ENCODE data around the gene LYAR.

The LYAR gene, protein sequence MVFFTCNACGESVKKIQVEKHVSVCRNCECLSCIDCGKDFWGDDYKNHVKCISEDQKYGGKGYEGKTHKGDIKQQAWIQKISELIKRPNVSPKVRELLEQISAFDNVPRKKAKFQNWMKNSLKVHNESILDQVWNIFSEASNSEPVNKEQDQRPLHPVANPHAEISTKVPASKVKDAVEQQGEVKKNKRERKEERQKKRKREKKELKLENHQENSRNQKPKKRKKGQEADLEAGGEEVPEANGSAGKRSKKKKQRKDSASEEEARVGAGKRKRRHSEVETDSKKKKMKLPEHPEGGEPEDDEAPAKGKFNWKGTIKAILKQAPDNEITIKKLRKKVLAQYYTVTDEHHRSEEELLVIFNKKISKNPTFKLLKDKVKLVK

DNA sequence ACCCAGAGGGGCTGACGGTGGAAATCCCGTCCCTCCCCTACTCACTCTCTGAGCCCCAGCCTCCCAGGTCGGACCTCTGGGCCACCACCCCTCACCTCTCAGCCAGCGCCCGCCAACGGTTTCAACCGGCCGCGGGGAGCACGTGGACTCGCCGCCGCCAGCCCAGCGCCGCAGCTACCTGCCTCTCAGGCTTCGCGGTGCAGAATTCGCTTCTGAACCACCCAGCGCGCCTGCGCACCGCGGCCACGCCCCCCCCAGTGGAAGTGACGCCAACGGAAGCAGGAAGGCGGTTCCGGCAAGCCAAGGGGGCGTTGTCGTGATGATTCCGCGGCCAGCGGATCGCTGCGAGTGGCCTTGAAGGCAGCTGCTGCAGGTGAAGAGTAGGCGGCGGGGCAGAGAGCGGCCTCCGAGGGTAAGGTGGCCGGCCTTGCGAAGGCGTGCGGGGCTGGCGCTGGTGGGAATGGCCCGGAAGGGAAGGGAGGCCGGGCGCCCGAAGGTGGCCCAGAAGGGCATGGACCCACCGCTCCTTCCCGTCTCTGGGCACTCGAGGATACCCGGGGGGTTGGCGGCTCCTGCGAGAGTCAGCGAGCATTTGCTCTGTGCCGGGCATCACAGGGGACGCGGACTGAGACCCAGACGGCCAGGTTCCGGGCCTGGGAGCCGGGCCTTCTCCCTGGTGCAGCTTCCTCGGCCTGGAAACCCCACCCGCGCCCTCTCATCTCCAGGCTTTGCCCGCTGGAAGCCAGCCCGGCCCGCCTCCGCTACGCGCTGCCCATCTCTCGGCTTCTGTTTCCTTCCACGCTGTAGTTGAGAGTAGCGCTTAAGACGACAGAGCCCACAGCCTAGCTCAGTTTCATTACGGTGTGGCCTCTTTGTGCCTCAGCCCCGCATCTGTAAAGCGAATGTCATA lies at the start of gene LYAR, which contains the start of gene ZBTB49:
TSS of gene LYAR (minus strand) at position 214 of the 910 bp plus-strand sequence. CDS start 6,412 bp downstream, outside the sequence.
TSS of gene ZBTB49 (plus strand) at position 311 of the 910 bp plus-strand sequence. CDS start 9,695 bp downstream, outside the sequence.
- peak; percentile 93 to 97 for DNase-seq (ENCODE audit: low read depth in 2 of 2, low spot score in 1 of 2)

DNA sequence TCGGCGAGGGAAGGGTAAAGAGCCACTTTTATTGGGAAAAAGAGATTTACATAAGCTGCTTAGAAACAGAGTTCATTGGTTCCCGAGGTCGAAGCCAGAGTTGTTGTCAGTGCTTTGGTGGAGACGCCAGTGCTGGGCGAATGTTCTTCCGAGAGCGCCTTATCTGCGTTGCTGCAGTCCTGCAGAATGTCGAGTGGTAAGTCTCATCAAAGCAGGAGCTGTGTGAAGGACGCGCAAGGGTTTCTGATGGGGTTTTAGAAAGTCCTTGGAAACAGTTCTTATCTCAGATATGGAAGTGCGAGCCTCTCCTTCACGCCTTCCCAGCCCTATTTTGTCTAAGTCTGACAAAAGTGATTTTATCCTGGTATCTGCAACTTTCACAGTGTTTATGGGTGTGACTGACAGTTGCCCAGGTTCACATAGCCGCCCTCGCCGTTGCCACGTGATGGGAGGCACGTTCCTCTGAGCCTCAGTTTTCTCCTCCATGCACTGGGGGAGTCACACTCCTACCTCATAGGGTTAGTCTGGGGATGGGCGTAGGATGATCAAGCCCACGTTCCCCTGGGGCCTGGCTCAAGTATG lies 49.6 kb upstream of the LYAR start:
- no peak for DNase-seq (ENCODE audit: low read depth in 2 of 2, low spot score in 1 of 2)

DNA sequence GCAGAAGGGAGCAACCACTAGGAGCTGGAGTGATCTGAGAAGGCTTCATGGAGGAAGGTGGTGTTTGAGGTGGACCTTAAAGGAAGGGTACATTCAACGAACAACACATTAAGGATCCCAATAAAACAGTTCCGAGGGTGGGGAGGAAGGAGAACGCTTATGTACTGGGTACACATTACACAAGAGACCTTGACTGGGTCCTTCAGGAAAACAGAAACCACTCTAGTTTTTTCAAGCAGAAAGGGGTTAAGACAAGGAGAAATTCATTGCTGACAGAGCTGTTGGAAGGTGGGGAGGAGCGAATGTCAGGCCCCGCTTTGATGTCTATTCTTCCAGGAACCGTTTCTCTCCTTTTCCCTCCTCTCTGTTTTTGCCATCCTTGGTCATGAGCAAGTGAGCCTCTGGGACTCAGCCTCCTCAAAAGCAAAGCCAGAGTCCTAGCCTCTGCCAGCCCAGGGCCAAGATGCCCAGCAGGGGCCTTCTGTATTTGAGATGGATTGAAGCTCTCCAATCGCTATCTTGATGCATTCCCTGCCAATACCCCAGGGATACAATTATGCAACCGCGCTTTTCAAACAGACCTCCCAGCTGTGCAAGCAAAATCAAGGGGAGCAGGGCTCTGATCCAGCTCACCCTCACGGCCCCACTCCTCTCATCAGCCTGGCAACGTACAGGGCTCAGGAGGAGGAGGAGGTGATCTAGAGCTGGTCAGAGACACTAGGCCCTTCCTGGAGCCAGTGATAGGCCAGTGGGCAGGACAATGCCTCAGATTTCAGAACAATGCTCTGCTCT lies 48.5 kb upstream of the LYAR start:
- DNase-seq (ENCODE audit: low read depth in 2 of 2, low spot score in 1 of 2): no peak

DNA sequence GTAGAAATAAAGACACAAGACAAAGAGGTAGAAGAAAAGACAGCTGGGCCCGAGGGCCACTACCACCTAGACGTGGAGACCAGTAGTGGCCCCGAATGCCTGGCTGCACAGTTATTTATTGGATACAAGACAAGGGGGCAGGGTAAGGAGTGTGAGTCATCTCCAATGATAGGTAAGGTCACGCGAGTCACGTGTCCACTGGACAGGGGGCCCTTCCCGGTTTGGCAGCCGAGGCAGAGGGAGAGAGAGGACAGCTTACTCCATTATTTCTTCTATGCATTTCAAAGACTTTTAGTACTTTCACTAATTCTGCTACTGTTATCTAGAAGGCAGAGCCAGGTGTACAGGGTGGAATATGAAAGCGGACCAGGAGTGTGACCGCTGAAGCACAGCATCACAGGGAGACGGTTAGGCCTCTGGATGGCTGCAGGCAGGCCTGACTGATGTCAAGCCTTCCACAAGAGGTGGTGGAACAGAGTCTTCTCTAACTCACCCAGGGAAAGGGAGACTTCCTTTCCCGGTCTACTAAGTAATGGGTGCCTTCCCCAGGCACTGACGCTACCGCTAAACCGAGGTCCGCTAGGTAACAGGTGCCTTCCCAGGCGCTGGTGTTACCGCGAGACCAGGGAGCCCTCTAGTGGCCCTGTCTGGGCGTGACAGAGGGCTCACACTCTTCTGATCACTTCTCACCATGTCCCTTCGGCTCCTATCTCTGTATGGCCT lies 45.0 kb upstream of the LYAR start:
- DNase-seq (ENCODE audit: low read depth in 2 of 2, low spot score in 1 of 2): peak; percentile 41 to 46

DNA sequence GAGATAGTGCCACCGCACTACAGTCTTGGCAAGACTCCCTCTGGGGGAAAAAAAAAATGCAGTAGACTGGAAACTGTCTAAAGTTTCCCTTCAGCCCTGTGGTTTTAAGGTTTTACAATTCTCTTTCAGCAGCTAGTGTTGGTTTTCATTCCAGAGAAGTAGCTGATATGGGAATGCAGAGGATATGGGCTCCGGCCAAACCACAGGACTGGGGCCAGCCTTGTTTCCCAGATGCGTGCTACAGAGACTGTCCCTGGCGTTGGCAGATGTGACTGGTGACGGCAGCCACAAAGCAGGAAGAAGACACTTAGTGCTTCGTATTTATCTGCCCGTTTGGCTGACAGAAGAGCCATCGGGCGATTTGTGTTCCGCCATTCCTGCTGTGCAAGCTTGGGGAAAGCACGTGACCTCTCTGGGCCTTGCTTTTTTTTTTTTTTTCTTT lies 43.3 kb upstream of the LYAR start:
- DNase-seq (ENCODE audit: low read depth in 2 of 2, low spot score in 1 of 2): no peak

DNA sequence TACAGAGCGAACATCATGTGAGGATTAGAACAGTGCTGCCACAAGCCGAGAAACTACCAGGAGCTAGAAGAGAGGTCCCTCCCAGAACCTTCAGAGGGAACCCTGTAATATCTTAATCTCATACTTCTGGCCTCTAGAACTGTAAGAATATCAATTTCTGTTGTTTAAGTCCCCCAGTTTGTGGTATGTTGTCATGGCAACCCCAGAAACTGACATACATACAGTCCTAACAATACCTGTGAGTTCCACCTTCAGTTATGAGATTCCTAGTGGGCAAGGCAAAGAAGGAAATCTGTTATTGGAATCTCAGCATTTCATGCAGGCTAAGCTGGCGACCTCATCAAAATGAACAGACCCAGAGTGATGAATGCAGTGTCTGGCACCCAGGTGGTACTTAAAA lies 42.6 kb upstream of the LYAR start:
- DNase-seq (ENCODE audit: low read depth in 2 of 2, low spot score in 1 of 2): no peak

DNA sequence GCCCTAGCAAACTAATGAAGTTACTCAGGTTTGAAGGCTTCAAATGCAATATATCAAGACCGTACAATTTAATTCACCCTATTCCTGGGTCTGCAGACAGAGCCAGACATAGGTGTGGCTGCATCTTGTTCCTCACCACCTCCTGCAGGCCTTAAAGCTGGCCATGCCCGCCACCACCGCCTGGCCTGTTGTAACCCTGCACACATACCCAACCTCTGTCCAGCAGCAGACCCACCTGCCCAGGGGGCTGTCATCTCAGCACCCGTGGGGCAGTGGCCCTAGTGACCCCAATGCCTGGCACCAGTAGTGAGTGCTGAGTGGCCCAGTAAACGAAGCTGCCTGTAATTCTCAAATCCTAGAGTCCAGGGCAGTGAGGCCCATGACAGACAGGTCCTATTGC lies 40.8 kb upstream of the LYAR start:
- DNase-seq (ENCODE audit: low read depth in 2 of 2, low spot score in 1 of 2): no peak

DNA sequence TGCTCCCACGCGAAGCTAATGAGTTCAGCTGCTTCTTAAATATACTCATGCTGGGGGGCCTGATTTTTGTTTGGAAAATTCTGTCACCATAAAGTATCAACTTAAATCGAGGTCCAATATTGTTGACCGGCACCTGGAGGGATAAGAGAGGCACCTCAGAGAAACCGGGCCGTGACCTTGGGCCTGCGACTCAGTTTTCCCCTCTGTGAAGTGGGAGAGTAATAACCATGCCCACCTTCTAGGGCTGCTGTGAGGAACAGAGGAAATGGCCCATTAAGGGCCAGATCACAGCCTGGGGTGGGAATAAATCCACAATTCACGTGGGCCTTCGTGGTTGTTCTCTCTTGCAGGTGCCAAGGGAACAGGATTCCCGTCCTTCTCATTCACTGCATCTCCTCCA lies 39.5 kb upstream of the LYAR start:
- no peak for DNase-seq (ENCODE audit: low read depth in 2 of 2, low spot score in 1 of 2)

DNA sequence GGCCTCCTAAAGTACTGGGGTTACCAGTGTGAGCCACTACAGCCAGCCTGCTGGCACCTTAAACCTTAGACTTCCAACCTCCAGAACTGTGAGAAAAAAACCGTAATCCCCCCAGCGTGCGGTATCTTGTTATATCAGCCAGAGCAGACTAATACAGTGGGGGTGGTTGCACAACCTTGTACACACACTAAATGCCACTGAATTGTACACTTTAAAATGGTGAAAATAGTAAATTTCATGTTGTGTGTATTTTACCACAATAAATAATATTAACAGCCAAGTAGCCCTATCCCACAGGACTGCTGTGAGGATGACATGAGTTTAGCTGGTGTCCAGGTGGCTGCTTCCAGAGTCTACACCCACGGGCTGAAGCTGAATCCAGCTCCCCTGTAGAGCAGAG lies 38.9 kb upstream of the LYAR start:
- DNase-seq (ENCODE audit: low read depth in 2 of 2, low spot score in 1 of 2): no peak

DNA sequence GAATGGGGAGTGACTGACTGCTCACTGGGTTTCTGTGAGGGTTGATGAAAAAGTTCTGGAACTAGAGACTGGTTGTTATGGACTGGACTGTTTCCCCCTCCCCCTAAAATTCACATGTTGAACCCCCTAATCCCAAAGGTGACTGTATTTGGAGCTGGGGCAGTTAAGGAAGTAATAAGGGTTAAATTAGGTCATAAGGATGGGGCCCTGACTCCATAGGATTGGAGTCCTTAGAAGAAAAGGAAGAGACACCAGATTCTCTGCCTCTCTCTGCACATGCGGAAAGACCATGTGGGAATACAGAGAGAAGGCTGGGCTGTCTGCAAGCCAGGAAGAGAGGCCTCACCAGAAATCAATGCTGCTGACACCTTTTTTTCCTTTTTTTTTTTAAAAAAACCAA lies 38.3 kb upstream of the LYAR start:
- DNase-seq (ENCODE audit: low read depth in 2 of 2, low spot score in 1 of 2): no peak

DNA sequence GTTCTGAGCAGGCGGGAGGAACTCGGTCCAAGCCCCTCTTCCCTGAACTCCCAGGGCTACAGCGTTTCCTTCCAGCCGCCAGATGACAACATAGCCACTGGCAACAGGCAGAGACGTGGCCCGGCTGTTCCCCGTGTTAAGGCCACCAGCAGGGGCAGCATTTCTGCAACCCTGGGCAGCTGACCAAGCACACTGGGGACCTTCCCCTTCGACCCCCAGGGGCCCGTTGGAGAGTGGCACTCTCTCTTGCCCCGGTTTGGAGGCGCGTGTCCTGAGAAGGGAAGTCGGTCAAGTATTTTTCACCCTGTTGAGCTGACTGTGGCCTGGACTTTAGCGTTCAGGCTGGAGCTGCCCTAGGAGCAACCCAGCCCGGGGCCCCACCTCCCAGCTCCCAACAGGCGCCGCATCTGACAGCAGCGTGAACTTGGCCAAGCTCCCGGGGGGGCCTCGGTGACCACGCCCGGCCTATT lies 37.7 kb upstream of the LYAR start:
- no peak for DNase-seq (ENCODE audit: low read depth in 2 of 2, low spot score in 1 of 2)

DNA sequence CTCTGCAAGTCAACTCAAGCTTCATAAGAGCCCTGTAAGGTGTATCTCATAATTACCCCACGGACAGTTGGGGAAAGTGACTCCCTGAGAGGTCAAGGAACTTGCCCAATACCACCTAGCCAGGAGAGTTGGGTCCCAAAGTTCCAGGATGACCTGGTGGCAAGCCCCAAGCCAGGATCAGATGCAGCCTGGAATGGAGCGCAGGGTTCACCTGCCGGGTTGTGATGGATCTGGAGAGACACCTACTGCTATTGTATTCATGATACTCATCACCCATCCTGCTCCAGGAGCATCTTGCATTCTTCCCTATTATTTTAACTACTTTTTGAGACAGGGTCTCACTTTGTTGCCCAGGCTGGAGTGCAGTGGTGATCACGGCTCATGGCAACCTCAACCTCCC lies 36.2 kb upstream of the LYAR start:
- no peak for DNase-seq (ENCODE audit: low read depth in 2 of 2, low spot score in 1 of 2)

DNA sequence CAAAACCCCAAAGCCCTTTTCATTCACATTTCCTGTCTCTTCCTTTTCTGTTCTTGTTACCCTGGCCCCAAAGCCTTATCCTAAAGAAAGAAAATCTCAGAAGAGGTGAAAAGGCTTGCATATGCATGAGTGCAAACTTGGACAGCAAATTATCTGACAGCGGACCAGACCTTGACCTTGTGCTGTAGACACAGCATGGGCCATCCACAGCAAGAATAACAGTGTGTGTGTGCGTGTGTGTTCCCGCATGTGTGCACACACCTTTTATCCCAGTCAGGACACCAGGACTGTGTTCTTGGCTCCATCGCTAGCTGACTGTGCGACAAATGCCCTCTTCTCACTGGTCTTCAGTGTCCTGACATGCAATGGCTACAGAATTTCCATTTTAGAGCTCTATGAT lies 35.4 kb upstream of the LYAR start:
- DNase-seq (ENCODE audit: low read depth in 2 of 2, low spot score in 1 of 2): no peak

DNA sequence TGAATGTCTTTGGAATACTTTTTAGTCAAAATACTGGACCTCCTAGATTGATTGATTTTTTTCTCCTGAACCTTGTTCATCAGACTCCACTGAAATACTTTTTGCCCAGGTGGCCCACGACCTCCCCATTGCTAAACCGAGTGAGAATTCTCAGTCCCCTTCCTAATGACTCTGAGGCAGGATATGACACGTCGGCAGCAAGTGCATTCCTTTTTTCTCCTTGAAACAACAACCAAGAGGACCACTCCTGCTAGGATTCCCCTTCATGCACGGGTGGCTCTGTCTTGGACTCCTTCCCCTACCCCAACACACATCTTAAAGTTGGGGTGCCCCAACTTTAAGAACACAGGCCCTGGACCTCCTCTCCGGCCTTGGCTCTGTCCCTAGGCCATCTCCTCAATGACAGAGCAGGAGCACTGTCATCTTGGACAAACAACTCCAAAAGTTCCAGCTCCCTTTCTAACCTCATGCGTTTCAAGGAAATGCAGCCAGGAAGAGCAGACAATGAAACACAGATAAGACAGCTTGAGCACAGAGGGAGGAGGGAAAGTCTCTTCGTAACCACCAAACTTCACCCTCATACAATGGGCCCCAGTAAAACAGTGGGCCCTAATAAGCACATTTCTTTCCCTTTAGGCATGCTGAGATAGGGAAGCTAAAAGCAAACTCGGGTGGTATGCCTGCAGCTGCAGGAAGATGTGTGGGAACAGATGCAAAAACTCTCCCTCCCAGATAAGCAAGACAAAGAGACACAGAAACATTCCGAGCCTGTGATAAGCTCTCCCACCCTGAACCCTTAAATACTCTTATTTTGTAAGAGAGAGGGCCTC lies 34.0 kb upstream of the LYAR start:
- no peak for DNase-seq (ENCODE audit: low read depth in 2 of 2, low spot score in 1 of 2)

DNA sequence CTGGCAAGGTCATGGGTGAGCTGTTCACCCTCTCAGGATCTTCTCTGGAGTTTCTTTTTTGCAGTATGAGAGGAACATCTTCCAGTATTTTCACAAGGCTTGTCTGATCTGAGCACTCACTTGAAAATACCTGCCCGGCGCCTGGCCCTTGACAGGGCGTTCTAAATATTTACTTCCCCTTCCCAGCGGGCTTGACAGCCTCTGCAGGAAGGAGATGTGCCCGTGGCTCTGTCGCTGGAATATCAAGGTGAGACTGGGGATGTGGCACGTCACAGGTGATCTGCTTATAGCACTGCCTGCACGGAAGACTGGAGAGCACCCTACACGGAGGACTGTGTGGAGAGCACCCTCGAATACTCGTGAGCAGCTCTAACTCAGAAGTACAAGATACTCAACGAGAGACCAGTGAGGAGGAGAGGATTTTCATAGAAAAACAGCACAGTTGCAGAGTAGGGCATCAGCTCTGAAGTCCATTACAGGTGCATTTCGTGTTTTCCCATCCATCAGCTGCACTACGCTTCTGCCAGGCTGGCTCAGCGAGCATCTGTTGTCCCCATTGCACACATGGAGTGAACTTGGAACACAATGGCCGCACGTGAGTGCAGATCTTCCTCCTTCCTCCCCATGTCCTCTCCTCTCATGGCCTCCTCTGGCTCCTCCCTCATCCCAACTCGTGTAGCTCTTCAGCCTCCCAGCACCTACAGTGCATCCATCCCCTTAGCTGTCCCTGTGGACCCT lies 32.2 kb upstream of the LYAR start:
- no peak for DNase-seq (ENCODE audit: low read depth in 2 of 2, low spot score in 1 of 2)

DNA sequence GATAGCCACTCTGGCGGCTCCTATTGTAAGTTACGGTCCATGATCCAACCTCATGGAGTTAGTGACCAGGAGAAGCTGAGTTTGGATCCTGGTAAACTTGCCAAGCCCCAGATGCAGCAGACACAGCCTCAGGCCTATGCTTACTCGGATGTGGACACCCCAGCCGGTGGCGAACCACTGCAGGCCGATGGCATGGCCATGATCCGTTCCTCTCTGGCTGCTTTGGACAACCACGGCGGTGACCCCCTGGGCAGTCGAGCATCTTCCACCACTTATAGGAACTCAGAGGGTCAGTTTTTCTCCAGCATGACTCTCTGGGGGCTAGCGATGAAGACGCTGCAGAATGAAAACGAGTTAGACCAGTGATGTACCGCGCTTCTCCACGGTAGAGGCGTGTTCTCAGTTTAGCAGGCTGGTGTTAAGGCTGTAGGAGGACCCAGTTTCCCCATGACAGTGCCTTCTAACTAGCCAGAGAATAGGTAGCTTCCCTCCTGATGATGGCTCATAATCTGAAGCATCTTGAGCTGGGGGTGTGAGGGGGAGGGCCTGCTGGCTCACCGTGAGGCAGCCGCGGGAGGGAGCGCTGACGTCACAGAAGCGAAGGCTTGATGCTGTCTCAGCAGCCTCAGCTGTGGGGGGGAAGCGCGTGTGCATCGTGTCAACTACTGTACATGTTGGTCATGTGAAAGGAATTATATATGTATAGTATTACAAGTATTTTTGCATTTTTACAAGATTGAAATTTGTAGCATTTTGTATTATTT lies 31.2 kb upstream of the LYAR start:
- DNase-seq (ENCODE audit: low read depth in 2 of 2, low spot score in 1 of 2): no peak

DNA sequence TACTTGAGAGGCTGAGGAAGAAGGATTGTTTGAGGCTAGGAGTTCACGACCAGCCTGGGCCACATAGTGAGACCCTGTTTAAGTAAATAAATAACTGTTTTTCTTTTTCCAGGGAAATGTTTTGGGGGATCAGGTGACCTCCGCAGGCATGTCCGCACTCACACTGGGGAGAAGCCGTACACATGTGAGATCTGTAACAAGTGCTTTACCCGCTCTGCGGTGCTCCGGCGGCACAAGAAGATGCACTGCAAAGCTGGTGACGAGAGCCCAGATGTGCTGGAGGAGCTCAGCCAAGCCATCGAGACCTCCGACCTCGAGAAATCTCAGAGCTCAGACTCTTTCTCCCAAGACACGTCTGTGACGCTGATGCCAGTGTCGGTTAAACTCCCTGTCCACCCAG lies 30.6 kb upstream of the LYAR start:
- no peak for DNase-seq (ENCODE audit: low read depth in 2 of 2, low spot score in 1 of 2)
